VCaP (cell line): ENCODE measurements around the gene FSTL4.
"Not testable (repeated sequence)": the region's sequence is repeated elsewhere in the genome, so short reads cannot be mapped to it uniquely, and the experiment has no call there.

ENCODE experiments used
- H3K27ac ChIP-seq: fragments of 450-650 bp; 2 replicates; pipeline ENCODE4 v1.5.1; 2017
- CTCF ChIP-seq: fragments of 450-650 bp; conservative IDR thresholded peaks from 2 replicates; pipeline ENCODE4 v1.5.1; 2017; ENCODE audit warnings: mild to moderate bottlenecking, moderate library complexity

Gene FSTL4

DNA sequence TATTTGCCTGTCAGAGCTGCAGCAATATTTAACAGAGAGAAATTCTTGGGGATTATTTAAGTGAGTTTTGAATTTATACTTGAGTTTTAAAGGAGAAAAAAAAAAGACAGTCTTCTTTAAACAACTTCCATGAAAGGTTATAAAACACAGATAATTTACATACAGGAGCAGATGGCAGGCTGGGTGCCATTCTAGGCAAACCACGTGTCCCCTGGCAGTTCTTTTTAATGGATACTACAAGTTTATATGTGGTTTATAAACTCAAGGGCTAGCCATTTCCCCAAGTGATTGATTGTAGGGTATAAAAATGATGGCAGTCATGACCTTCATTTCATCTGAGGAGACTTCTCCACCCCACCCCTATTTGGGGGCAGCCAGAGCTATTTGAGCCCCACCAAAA lies 166.6 kb downstream of the FSTL4 start:
- no peak overlapping the region for H3K27ac ChIP-seq
- TF ChIP-seq CTCF: no peak

DNA sequence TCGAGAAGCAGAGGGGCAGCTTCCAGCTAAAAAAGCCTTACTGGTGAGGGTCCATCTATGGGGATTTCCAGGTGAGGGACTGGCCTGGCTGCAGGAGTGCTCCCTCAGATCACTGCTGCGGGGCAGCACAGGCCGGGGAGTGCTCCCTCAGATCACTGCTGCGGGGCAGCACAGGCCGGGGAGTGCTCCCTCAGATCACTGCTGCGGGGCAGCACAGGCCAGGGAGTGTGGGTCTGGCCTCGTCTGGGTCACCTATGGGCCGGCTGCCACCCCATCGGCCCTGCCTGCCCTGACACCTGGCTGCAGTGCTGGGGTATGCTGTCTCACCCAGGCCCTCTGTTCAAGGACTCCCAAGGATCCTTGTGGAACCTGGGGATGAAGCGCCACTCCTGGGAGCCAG lies 167.1 kb downstream of the FSTL4 start:
- not testable (repeated sequence) for H3K27ac ChIP-seq

DNA sequence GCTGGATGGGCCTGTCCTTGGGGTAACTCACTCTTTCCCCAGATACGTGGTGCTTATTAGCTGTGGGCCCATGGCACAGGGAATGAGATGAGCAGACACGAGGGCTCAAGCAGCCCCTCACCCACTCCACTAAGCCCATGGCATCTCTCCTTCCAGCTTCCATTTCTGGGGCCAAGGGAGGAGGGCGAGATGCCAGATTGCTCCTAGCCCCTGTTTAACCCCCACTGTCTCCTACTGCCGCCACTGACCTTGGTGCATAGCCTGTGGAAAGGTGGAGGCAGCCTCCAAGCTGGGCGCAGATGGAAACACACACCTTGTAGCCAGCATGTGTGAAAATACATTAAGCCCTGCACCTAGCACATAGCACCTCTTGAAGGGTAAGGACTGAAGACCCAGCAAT lies 167.6 kb downstream of the FSTL4 start:
- no peak overlapping the region for H3K27ac ChIP-seq
- TF ChIP-seq CTCF: no peak

DNA sequence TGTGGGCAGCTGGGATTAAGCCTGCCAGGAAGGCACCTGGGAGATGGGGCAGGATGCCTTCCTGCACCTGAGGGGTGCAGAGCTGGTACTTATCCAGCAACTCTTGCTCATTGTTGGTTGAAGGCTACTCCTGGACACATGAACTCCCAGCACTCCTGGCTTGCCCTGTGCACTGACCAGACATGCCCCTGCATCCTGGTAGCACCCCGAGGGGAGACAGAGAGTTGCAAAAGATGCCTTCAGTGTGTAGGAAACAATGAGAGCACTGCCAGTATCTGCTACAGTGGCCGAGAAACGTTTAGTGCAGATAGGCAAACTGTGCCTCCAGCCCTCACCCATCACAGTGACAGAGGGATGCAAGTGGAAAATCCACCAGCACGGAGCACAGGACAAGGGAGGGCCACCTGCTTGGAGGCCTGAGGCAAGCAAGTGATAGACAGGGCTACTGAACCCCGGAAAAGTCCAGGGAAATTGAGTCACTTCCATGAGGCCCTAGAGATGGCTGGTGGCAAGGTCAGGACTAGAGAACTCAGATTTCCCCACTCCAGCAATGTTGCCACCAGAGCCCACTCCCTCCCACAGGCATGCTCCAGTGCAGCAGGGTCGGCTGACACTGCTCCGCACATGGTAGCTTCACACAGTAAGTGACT lies 171.1 kb downstream of the FSTL4 start:
- TF ChIP-seq CTCF: no peak
- H3K27ac ChIP-seq: no peak overlapping the region

GRCh38 chr5:133440467-133441115 lies 171.8 kb downstream of the FSTL4 start:
- no peak for TF ChIP-seq CTCF
- H3K27ac ChIP-seq: no peak overlapping the region

DNA sequence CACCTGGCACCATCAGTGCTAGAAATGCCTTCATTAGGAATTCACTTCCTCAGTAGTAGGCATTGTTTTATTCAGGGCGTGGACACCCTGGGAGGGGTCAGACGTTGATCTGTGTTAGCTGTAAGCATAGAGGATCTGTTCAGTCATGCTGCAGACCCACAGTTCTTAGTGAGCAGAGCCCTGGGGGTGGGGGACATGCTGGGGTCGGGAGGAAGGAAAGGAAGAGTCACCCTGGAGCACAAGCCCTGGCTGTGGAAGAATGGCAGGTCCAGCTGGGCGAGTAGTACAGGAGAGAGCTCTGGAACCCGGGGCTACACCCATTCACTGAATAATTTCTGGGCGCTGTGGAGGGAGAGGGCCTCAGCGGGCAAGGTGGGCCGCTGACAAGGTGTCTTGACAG lies 172.5 kb downstream of the FSTL4 start:
- no peak for TF ChIP-seq CTCF
- H3K27ac ChIP-seq: no peak overlapping the region

- no peak for TF ChIP-seq CTCF
- no peak overlapping the region for H3K27ac ChIP-seq
These were observed 173.9 kb downstream of the FSTL4 start for GRCh38 chr5:133438487-133438886.

DNA sequence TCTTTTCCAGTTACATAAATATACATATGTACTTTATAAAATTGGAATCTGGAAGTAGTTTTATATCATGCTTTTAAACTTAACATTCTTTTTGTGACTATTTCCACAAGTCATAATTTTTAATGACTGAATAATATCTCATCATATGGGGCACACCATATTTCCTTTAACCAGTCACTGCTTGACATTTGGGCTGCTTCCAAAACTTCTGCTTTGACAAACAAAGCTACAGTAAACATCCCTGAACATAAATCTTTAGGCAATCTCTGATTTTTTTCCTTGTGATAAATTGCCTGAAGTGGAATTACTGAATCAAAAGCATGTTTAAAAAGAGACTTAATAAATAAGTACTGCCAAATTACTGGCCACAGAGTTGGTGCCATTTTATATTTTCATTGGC lies 178.0 kb downstream of the FSTL4 start:
- no peak for TF ChIP-seq CTCF
- H3K27ac ChIP-seq: no peak overlapping the region
